GM12873 (cell line): ENCODE data around the gene TASL.

Source experiments
- TF ChIP-seq, protein P1 (sequence below): IDR thresholded peaks from 2 replicates; pipeline ENCODE4 v1.5.1; 2012; ENCODE audit warnings: low read depth, mild to moderate bottlenecking, moderate library complexity, low read length, control low read depth; ENCODE audit not compliant: insufficient read depth; ENCODE audit errors: missing control alignments

Gene TASL

DNA sequence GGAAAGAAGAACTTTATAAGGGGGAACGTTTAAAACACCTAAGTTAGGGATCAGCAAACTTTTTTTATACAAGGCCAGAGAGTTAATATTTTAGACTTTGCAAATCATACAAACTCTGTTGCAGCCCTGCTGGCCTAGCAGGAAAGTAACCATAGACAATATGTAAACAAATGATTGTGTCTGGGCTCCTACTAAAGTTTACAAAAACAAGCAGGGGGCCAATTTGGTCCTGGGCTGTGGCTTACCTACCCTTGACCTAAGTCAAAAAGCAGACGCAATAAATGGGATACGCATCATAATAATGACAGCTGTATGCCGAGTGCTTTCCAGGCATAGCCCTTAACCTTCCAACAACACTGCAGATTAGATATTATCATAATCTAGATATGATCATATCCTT is 4.9 kb downstream of the TASL start:
- TF ChIP-seq, protein P1, sequence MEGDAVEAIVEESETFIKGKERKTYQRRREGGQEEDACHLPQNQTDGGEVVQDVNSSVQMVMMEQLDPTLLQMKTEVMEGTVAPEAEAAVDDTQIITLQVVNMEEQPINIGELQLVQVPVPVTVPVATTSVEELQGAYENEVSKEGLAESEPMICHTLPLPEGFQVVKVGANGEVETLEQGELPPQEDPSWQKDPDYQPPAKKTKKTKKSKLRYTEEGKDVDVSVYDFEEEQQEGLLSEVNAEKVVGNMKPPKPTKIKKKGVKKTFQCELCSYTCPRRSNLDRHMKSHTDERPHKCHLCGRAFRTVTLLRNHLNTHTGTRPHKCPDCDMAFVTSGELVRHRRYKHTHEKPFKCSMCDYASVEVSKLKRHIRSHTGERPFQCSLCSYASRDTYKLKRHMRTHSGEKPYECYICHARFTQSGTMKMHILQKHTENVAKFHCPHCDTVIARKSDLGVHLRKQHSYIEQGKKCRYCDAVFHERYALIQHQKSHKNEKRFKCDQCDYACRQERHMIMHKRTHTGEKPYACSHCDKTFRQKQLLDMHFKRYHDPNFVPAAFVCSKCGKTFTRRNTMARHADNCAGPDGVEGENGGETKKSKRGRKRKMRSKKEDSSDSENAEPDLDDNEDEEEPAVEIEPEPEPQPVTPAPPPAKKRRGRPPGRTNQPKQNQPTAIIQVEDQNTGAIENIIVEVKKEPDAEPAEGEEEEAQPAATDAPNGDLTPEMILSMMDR, result no peak

DNA sequence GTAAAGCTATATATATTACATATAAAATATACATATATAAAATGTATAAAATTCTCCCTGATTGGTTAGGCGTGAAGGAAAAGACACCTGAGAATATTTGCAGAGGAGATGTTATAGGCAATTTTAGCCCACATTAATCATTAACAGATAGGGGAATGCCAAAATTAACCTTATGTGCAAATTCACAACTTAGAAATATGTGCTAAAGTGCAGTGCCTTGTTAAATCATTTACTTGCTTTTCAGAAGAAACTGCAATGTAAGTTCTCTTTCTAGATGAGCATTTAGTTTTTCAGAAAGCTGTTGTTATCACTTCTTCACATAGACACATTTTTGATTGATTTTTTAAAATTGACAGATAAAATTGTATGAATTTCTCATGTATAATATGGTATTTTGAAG is 5.6 kb downstream of the TASL start:
- TF ChIP-seq, protein P1, result no peak

DNA sequence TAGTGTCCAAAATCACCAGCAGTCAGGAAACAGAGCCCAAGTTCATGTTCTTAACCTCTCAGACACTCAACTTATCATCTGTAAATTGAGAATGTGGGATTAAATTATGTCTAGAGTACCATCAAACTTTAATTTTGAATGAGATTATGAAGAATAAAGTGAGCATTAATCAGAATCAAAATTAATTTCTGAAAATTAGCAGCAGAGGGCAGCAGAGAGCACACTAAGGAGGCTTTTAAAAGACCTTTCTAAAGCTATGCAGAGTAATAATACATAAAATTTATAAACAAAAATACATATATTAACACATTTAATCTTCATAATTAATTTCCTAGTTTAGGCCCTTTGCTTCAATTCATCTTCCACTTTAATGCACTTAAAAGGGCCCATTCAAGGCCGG is 7.1 kb downstream of the TASL start:
- TF ChIP-seq, protein P1, result peak; percentile 45

DNA sequence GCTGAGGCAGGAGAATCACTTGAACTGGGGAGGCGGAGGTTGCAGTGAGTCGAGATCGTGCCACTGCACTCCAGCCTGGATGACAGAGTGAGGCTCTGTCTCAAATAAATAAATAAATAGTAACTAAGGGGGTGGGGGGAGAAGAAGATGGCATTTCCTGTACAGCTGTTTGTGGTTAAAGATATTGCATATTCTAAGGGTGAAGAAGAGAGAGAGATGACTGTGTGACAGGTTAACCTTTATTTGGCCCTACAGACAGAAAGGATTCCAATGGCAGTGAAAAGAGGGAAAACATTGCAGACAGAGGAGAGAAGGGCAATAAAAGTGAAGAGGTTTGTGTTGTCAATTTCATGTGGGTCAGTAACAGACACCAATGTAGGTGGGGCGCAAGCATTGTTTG is 9.4 kb downstream of the TASL start:
- TF ChIP-seq, protein P1, result no peak

DNA sequence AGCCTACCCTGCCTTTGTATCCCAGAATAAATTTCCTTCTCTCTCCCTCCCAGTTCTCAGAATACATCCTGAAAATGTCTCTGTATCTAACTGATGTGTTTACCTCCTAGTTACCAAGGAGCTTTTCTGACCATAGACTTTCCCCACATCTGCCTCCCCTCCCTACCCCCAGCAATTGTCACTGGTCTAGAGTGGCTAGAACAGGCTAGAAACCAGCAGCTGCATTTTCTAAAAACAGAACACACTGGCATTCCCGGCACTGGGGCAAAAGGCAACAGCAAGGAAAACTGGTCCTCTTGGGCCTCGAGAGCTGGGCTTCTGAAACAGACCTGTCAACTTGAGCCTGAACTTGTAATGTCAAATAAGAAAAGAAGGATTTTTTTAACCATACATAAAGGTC is 16.4 kb downstream of the TASL start:
- TF ChIP-seq, protein P1, result no peak

DNA sequence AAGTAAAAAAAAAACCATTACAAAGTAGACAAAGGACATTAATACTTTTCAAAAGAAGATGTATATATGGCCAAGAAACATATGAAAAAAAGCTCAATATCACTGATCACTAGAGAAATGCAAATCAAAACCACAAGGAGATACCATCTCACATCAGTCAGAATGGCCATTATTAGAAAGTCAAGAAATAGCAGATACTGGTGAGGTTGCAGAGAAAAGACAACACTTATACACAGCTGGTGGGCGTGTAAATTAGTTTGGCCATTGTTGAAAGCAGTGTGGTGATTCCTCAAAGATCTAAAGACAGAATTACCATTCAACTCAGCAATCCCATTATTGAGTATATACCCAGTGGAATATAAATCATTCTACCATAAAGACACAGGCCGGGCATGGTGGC is 39.3 kb downstream of the TASL start:
- TF ChIP-seq, protein P1, result no peak

DNA sequence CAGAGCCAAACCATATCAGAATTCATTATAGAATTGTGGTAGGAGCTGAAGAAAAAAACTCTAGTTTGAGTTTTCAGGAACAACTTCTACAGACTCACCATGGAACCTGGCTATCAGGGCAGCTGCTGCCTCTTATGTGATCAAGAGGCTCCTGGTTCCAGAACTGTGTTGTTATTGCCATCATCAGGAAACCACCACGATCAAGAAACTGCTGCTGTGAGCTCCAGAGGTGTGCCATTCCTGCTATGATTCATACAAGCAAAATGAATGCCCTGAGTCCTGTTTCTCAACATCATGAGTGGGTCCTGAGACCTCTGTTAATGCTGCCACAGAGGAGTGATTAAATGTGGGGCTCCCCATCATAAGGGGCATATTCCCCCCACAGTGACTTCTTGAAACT is 43.7 kb downstream of the TASL start:
- TF ChIP-seq, protein P1, result no peak
